Skeletal muscle cell (primary cell): ENCODE measurements around the gene MARCHF9.
A peak's percentile ranks its signal among the peaks of the same experiment; 100 is the strongest.
"Not testable (repeated sequence)": the region's sequence is repeated elsewhere in the genome, so short reads cannot be mapped to it uniquely, and the experiment has no call there.

Experiments
- DNase-seq: peaks from one replicate; pipeline ENCODE4 v3.0.0-alpha.2; 2010; ENCODE audit warnings: low read depth
- H3K4me3 ChIP-seq: 2 replicates; pipeline ENCODE4 v1.5.1; 2011; ENCODE audit warnings: low read depth, mild to moderate bottlenecking, control low read depth, low read length, moderate library complexity

Gene MARCHF9, protein sequence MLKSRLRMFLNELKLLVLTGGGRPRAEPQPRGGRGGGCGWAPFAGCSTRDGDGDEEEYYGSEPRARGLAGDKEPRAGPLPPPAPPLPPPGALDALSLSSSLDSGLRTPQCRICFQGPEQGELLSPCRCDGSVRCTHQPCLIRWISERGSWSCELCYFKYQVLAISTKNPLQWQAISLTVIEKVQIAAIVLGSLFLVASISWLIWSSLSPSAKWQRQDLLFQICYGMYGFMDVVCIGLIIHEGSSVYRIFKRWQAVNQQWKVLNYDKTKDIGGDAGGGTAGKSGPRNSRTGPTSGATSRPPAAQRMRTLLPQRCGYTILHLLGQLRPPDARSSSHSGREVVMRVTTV

DNA sequence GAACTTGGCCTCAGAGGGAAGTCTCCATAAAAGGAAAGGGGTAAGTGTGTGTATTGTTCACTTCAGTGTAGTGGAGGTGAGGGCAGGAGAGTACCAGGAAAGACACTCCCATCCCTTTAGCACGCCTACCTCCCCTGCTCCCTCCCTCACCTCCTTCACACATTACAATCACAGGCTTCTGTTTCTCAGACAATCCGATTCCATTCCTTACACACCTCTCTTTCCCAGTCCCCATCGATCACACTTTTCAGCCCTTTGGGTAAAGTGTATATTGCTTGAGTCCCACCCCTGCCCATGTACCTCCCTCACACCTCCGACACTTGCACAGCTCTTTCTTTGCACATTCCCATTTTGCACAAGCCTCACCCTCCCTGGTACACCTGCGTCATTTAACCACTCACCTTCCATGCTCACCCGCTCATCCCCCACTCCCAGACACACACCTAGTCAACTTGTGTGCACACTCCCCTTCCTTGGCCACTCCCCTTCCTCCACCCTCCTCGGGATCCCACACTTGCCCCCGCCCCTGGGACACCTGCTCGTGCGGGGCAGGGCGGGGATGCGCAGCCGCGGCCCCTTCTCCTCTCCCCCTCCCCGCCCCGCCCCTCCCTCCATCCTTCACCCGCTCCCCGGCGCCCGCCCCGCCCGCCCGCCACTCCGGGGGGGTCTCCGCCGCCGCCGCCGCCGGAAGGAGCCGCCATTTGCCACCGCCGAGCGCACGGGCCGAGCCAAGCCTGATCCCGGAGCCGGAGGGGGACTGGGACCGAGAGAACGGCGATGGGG lies at the start of gene MARCHF9:
Gene MARCHF9, plus strand, starts transcription at position 693 of the 783 bp plus-strand sequence. CDS start 426 bp downstream, outside the sequence.
- peak within 1 kb of the TSS; percentile 60 for H3K4me3 ChIP-seq
- no peak for DNase-seq

DNA sequence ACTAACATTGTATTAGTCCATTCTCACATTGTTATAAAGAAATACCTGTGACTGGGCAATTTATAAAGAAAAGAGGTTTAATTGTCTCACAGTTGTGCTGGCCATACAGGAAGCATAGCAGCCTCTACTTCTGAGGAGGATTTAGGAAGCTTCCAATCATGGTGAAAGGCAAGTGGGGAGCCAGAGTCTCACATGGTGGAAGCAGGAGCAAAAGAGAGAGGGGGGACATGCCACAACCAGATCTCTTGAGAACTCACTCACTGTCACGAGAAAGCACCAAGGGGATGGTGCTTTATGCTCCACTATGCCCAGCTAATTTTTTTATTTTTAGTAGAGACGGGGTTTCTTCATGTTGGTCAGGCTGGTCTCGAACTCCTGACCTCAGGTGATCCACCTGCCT lies 47.7 kb upstream of the MARCHF9 start:
- H3K4me3 ChIP-seq: no peak overlapping the region
- DNase-seq: no peak

DNA sequence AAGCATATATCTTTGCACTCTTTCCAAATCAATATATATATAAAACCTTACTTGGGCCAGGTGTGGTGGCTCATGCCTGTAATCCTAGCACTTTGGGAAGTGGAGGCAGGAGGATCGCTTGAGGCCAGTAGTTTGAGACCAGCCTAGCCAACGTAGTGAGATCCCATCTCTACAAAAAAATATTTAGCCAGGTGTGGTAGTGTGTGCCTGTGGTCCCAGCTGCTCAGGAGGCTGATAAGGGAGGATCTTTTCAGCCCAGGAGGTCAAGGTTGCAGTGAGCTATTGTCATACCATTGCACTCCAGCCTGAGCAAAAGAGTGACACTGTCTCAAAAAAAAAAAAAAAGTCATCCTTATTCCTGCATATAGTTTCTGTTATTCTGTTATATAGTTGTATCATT lies 46.6 kb upstream of the MARCHF9 start:
- no peak for DNase-seq
- no peak overlapping the region for H3K4me3 ChIP-seq

DNA sequence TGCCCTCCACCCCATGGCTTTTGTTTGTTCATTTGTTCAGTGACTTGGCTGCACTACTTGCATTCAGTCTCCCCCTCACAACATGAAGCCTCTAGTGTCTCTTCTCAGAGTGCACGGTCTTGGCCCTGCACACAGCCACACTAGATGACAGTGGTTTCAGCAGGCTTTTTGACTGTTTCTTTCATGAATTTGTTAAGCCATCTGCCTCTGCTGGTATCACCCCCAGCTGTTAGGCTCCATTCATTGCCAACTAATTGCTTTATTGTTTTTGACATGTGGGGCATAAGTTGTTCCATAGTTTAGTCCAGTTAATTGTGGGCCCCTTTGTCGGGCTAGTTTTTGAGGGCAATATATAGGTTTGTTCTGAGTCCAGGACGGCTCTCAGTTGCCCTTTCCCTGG lies 42.2 kb upstream of the MARCHF9 start:
- no peak for DNase-seq
- no peak overlapping the region for H3K4me3 ChIP-seq

GRCh38 chr12:57713209-57713608 lies 41.7 kb upstream of the MARCHF9 start:
- DNase-seq: no peak

DNA sequence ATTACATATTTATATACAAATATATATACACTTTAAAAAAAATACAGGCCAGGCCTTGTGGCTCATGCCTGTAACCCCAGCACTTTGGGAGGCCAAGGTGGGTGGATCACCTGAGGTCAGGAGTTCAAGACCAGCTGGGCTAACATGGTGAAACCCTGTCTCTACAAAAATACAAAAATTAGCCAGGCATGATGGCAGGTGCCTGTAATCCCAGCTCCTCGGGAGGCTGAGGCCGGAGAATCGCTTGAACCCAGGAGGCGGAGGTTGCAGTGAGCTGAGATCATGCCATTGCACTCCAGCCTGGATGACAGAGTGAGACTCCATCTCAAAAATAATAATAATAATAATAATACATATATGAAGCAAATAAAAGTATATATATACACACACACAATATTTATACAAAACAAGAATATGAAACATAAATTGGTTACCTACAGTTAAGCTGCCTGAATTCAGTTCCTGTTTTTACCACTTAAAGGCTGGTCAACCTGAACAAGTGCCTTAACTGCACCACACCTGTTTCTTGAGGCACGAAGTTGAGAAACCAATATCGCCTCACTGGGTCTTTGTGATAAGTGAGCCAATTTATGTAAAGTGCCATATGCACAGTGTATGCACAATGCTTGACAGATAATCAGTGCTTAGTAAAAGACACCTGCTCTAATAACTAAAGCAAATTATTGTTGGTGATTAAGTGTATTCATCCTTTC lies 39.7 kb upstream of the MARCHF9 start:
- H3K4me3 ChIP-seq, DNase-seq: not testable (repeated sequence)

More at GRCh38 chr12:57713209-57713608, 41.7 kb upstream of the MARCHF9 start:
- H3K4me3 ChIP-seq: no peak overlapping the region

DNA sequence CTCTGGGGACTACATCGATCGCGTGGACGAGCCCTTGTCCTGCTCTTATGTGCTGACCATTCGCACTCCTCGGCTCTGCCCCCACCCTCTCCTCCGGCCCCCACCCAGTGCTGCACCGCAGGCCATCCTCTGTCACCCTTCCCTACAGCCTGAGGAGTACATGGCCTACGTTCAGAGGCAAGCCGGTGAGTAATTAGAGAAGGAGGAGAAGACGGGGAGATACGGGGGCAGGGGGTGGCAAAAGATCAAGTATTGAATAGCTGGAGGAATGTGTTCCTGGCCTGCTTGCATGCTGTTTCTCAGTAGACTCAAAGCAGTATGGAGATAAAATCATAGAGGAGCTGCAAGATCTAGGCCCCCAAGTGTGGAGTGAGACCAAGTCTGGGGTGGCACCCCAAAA lies 39.1 kb upstream of the MARCHF9 start:
- DNase-seq: no peak
- H3K4me3 ChIP-seq: no peak overlapping the region

GRCh38 chr12:57716305-57716704 lies 38.6 kb upstream of the MARCHF9 start:
- no peak for DNase-seq

DNA sequence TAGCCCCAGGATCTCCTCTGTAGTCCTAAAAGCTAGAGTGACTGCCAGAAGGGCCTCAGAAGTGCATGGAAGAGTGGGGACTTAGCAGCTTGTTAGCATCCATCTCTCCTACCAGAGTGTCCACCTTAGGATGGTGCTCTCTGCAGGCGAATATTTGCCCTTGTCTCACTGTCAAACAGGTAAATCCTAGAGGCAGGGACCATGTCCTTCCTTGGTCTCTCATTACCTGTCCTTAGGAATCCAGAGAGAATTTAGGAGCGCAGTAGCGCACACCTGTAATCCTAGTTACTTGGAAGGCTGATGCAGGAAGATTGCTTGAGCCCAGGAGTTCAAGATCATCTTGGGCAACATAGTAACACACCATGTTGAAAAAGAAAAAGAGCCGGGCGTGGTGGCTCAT lies 37.8 kb upstream of the MARCHF9 start:
- no peak overlapping the region for H3K4me3 ChIP-seq
- no peak for DNase-seq

More at GRCh38 chr12:57716305-57716704, 38.6 kb upstream of the MARCHF9 start:
- H3K4me3 ChIP-seq: no peak overlapping the region

DNA sequence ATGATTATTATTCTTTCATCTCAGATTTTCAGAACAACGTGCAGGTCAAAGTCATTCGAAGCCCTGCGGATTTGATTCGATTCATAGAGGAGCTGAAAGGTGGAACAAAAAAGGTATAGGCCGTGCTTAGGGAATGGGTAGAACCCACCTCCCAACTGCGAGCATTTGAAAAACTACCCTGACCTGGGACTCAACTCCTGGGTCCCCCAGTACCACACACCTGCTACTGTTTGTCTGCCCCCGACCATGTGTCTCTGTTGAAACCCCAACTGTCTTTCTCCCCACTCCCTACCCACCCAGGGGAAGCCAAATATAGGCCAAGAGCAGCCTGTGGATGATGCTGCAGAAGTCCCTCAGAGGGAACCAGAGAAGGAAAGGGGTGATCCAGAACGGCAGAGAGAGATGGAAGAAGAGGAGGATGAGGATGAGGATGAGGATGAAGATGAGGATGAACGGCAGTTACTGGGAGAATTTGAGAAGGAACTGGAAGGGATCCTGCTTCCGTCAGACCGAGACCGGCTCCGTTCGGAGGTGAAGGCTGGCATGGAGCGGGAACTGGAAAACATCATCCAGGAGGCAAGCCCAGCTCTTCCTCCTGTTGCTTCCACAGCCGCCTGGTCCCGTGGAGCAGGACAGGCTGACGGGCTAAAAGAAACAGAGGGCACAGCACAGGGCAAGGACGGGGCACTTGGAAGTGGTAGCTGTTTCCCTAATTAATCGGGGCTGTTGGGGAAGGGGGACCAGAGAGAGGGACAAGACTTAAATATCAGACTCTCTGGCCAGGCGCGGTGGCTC lies 36.9 kb upstream of the MARCHF9 start:
- H3K4me3 ChIP-seq: no peak overlapping the region
- no peak for DNase-seq

DNA sequence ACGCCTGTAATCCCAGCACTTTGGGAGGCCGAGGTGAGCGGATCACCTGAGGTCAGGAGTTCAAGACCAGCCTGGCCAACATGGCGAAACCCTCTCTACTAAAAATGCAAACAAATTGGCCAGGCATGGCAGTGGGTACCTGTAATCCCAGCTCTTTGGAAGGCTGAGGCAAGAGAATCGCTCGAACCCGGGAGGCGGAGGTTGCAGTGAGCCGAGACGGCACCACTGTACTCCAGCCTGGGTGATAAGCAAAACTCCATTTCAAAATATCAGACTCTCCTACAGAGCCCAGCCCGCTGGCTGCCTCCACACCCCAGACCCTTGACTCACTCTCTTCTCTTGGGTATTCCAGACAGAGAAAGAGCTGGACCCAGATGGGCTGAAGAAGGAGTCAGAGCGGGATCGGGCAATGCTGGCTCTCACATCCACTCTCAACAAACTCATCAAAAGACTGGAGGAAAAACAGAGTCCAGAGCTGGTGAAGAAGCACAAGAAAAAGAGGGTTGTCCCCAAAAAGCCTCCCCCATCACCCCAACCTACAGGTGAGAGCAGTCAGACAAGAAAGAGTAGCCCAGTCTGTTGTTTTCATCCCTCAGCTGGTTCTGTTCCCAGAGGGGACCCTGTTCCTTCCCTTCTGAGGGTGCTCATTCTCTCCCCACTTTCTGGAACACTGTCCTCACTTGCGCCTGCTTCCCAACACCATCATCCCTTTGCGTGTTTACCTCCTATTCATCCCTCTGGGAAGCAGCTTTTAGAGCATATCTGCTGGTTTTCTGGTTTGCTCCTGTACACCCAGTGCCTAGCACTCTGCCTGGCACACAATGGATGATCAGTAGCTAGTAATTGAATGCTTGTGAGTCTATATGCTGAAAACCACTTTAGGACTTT lies 36.0 kb upstream of the MARCHF9 start:
- no peak for DNase-seq
- H3K4me3 ChIP-seq: no peak overlapping the region

GRCh38 chr12:57719777-57720605 lies 34.9 kb upstream of the MARCHF9 start:
- DNase-seq: no peak

GRCh38 chr12:57720606-57721595 lies 34.0 kb upstream of the MARCHF9 start:
- DNase-seq: no peak
- H3K4me3 ChIP-seq: no peak overlapping the region

More at GRCh38 chr12:57719777-57720605, 34.9 kb upstream of the MARCHF9 start:
- no peak overlapping the region for H3K4me3 ChIP-seq

- not testable (repeated sequence) for H3K4me3 ChIP-seq, DNase-seq
Observed at GRCh38 chr12:57721846-57722608, 32.9 kb upstream of the MARCHF9 start.

- H3K4me3 ChIP-seq: no peak overlapping the region
- DNase-seq: no peak
Observed at GRCh38 chr12:57722716-57723629, 31.9 kb upstream of the MARCHF9 start.
